HL-60/S4 treated with phorbol 12-myristate 13-acetate at 8.2 ng/mL for 4 days and 3 days (cell line): Measurements from ENCODE around the gene RAP1A.

Source experiments
- in situ Hi-C: fragments of 300-500 bp; cut with MboI; formaldehyde crosslinking; loops from 2 replicates; pipeline ENCODE4 v1.15.0; 2022; ENCODE audit warnings: low sequenced_read_pairs

RAP1A gene

DNA sequence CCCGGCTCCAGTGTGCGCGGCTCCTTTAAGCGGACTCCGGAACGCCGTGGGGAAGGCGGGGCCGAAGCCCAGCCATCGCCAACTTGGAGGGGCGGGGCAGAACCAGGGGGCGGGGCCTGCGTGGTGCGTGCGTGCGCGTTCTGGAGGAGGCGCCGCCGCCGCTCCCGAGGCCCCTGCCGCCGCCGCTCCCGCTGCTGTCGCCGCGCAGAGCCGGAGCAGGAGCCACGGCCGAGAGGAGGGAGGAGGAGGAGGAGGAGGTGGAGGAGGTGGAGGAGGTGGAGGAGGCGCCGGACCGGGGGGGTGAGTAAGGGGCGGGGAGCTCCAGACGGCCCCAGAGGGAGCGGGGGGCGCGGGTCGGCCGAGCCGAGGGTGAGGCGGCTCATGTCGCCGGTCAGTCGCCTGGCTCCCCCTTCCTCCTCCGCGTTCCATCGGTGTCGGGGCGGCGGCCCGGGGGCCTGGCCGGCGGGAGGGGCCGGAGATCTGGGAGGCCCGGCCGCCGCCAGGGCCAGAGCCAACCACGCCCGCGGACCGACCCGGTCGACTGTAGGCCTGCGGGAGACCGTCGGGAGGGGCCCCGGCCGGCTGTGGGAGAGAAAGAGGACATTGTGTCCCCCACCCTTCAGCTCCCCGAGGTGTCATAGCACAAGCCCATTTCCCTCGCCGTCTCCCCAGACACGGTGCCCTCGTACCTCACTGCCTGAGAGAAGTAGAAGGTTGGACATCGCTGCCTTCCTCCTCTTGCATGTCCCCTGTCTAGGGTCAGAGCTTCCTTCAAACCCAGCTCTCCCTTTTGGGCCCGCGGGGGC, at the start of gene RAP1A:
Gene RAP1A, plus strand, starts transcription at position 155 of the 806 bp plus-strand sequence. CDS start 71,572 bp downstream, outside the sequence.
- in situ Hi-C loops, result loop anchor here (25.0 kb wide), 1 partner anchor 108 kb away; the partner anchor contains the start of genes ADORA3 and TMIGD3

DNA sequence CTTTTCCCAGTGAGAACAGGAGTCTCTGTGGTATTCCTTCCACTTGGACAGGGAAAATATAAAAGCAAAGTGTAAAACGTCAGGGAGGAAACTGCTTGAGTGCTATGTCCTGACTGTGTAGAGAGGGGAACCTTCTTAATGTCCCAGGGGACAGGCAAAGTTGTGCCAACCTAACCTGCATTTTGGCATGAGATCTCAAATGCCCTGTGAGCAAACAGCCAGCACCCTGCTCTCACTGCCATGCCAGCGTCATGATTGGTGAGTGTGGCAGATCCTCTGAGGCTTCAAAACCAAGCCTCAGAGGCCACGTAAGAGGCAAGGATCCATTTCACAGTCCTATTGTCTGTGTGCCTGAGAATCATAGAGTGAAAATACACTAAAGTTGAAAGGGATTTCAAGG, 49.7 kb upstream of the RAP1A start:
- in situ Hi-C loops, result no loop called here

DNA sequence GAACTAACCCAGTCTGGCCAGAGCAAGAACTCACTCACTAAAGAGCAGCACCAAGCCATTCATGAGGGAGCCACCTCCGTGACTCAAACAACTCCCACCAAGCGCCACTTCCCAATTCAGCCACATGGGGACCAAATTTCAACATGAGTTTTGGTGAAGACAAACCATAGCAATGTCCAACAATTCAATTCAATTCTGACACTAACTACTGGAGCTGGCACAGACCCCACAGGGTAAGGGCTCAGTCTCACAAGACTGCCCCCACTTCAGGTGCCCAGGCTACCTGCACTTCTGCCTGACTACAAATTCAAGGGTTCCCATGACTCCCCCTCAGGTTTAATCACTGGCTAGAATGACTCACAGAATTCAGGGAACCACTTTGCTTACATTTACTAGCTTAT, 48.8 kb upstream of the RAP1A start:
- in situ Hi-C loops, result no loop called here

DNA sequence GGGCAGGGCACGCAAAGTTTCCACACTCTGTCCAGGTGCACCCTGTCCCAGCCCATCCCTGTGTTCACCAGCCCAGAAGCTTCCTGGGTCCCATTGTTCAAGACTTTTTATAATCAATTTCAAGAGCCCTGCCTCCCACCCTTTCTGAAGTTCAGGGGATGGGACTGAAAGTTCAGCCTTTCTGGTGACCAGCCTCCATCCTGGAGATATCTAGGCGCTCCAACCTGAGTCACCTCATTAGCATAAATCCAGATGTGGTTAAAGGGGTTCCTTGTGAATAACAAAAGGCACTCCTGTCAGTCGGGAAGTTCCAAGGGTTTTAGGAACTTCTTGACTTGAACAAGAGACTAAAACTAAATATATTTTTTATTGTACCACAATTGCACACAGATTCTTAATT, 48.4 kb upstream of the RAP1A start:
- in situ Hi-C loops, result no loop called here

DNA sequence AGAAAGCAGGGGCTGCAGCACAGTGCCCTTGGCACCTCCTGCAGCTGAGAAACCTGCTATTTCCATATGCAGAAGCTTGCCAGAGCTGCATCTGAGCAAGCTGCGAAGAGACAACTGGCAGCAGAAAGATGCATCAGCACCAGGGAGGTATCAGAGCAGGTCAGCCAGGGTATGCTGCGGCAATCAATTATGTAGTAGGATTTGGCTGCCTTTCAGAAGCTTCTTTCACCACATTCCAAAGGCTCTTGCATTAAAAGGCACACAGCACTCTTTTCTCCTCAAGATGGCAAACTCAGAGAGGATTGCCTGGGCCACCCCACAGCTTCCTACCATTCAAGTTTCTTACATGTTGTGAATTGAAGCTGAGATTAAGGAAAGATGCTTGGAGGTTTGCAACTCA, 47.6 kb upstream of the RAP1A start:
- in situ Hi-C loops, result no loop called here

DNA sequence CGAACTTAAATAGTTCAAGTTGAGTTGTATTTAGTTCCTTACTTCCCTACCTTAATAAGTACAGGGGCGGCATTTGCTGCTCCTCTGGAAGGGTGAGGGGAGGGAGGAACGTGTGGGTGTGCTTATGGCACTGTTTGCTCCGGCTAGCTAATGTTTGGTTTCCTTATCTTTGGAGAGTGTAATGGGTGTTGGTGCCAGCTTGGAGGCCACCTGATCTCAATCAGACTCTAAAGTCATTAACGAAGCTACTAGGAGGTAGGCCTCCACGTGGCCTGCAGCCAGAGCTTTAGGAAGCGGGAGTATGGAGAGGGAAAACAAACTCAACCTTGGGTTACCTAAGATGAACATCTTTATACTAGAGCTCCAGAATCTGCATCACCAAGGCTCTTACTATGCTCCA, 43.0 kb upstream of the RAP1A start:
- in situ Hi-C loops, result no loop called here

DNA sequence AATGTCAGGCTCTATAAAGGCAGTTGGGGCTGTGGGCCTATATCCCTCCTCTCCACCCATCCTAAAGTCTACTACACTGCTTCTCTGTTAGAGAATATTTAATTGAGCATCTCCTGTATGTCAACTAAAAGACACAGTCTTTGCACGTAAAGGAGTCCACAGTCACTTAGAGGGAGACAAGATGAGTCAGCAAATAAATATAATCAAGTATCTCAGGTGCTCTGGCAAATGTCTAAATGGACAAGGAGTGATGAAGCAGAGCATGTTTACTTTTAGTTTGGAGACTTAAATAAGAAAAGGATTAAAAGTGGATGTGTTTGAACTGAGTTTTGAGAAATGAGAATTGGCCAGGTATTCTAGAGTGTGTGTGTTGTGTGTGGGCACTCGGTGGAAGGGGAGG, 41.8 kb upstream of the RAP1A start:
- in situ Hi-C loops, result no loop called here

DNA sequence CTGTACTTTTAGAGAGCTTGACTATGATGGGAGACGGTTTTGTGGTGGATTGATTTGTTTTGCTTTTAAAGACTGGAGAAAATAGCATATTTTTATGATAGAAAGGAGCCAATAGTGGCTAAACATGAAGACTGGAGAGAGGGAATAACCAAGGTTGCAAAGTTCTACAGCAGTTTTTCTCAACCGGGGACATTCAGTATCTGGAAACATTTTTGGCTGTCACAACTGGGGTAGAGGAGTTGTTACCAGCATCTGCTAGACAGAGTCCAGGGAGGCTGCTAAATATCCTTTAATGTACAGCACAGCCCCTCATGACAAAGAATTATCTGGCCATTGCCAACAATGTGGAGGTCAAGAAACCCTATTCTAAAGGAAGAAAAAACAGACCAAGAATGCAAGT, 38.4 kb upstream of the RAP1A start:
- in situ Hi-C loops, result no loop called here

DNA sequence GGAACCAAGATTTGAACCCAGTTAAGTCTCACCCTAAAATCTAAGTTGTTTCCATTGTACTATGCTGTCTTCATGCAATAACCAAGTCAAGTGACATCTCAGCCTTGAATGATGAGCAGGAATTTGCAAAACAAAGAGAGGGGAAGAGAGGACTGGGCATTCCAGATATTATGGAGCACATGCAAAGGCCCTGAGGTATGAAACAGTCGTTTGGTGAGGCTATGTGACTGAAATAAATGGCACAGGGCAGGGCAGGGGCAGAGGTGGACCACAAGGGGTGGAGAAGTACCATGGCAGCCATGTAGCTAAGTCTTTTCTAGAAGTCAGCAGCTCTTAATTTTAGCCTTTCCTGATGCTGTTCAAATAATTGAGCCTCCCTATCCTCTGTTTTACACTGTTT, 37.6 kb upstream of the RAP1A start:
- in situ Hi-C loops, result no loop called here

DNA sequence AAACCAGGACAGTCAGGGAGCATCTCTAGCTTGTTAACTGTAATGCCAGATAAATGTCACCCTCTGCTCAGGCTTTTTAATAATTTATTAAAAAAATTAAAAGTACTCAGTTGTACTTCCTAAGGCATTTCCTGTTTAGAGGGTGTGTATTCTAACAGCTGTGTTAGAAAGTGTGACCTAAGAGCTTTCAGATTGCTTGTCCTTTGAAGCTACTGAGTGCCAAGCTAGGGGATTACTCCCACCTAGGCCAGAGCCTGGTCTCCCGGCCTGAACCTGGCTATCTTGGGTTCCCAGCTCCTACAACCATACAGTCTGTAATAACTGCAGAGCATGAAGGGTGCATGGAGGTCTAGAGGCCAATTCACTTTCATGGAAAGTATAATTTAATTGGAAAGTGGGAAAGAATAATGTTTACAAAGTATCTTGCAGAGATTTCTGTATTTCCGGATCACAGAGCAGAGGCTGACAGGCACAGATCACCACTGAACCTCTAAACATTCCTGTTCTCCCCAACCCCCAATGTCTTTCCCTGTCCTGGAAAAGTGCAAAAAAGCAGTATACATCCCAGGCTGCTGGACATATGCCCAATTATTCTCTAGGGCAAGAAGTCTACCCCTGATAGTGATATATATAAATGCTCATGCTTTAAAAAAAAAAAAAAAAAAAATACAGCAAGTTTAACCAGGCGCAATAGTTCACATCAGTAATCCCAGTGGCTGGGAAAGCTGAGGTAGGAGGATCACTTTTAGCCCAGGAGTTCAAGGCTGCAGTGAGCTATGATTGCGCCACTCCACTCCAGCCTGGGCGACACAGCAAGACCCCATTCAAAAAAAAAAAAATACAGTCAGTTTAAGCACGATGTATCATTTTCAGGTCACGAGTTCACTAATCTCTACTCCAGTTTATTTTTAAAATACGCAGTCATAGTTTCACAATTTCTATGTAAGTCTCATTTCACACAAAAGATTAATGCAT, 36.7 kb upstream of the RAP1A start:
- in situ Hi-C loops, result no loop called here

DNA sequence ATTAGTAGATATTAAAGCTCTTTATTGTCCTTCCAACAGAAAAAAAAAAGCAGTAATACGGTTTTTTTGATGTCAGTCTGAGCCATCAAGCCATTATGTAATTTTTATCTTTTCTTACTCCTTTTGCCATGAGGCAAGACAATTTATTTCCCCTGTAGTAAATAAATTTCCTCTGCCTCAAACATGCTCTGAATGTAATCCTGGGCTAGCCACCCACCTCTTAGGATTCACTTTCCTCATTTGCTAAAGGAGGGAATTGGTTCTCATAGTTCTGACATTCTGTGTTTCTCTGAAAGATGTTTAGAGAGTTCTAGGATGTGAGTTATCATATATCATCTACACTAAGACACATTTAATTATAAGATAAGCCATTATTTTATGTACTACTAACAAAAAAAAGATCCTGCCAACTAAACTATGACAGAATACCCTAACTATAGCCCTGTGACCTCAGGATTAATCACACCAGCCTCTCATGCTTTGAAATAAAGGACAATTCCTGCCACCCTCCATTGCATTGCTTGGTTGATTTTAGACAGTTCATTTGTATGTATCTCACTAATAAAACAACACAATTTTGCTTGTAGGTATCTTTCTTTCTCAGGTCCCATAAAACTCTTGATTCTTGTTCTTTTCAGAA, 34.0 kb upstream of the RAP1A start:
- in situ Hi-C loops, result no loop called here

DNA sequence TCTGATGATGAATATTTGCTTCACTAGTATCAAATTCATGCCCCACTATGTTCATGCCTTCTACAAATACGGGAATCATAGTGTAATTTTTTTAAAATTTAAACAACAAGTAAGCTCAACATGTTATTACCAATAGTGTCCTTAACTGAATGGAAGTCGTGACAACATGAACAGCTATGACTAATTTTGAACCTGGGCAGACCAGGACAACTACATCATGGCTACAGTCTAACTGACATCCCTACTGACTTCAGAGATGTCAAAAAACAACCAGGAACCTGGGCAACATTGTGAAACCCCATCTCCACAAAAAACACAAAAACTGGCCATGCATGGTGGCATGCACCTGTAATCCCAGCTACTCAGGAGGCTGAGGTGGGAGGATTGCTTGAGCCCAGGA, 33.5 kb upstream of the RAP1A start:
- in situ Hi-C loops, result no loop called here

DNA sequence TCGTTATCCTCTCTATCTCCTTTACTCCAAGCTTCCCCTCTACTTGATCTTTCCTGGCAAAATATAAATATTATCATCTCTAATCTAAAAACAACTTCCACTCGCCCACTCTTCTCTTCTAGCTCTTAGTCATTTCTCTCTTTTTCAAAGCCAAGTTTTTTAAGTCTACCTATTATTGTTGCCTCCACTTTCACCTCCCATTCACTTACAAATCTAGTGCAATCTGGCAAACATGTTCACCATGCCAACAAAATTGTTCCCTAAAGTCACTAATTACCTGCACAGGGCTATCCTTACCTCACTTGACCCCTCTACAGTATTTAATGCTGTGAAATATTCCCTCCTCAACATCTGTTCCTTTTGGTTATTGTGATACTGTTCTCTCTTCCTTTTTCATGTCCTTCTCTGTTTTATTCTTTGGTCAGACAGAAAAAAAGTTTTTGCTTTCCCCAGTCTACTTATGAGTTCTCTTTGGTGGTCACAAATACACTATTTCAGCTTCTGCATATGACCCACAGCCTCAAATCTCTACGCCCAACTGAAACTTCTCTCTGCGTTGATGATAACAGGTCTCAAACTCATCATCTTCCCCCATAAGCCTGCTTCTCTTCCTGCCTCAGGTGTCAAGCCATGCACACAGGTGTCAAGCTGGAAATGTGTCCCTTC, 31.9 kb upstream of the RAP1A start:
- in situ Hi-C loops, result no loop called here

DNA sequence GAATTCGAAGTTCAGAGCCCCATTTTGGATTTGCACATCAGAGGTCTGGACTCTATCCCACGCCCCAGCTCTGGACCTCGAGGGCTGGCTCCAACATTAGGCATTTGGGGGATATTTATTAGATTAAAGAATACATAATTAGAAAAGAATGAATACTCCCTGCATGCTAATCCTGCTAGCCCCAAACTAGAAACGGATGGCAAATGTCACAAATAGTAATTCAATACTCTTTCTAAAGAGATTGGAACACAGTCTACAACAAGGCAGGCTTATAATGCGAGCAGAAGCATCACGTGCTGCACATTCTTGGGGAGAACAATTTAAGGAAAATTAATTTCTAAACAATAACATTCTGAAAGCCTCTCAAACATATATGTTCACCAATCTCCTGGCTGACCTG, 27.7 kb upstream of the RAP1A start:
- in situ Hi-C loops, result no loop called here

DNA sequence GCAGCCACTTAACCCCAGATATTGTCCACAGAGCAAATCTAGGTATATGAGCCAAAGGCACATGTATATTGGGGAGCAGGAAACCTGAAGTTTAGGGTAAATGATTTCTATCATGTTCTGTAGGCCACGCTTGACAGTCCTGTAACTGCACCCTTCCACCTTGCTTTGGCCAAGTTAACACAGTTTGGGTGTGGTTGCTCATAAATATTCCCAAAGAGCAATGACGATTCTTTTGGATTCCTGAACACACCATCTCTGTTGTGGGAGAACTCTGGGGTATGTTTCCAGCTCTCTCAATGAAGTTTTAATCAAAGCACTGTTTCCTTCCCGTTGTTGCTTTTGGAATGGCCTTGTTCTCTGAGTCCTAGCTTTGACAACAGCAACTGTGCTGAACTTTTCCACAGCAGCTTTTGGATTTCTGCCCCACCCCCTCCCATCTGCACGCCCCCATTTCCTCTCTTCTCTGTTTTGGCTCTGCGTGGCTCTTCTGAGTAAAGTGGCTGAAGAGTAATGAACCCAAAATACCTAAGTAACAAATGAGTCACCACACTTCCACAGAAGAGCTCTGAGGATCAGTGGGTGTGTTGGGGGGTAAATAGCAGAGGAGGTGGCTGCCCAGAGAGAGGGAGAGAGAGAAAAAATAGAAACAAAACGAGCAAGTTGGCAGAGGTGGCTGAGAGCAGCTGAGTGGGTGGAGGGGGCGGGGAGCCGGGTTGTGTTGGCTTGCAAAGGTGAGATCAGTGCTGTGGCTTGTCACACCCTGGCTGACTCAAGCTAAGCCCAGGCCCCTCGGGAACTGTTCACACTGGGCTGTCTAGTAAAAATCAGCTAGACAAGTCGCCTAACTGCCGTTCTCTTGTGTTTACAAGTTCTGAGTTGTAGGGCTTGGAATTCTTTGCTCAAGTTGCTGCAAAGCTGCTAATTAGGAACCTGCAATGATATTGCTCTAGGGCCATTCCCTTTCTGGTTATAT, 26.9 kb upstream of the RAP1A start:
- in situ Hi-C loops, result no loop called here

DNA sequence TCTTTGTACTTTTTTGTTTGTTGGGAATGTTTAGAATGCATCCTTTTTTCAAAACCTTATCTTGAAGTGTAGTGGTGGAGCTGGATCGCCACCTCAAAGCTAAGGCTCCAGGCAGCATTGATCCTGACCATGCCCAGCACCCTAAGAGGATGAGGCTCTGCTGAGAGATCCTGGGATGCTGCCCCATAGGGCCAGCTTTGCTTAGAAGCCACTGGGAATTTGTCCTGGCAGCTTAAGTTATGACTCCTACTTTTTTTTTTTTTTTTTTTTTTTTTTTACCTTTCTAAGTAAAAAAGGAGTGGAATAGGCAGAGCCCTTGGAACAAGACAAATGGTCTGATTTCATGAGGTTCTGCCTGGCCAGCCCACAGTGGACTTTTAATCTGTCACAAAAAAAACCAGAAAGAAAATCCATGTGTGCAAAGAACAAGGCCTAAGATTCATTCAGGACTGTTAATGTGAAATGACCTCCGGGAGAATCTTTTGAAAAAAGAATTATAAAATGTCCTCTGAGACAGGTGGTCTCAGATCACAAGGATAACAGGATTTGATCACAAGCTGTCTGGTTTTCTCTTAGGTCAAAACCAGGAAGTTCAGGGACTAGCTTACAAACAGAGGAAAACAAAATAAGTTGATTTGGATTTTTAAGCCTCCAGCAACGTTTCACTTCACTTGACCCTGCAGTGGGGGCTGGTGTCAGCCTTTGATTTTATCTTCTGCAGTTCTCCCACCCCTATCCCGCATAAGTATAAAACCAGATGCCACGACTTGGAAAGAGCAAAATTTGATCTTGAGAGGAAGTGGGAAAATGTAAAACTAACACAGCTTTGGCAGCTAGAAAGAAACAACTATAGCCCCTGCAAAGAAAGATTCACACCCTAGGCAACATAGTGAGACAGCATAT, 25.9 kb upstream of the RAP1A start:
- in situ Hi-C loops, result no loop called here

DNA sequence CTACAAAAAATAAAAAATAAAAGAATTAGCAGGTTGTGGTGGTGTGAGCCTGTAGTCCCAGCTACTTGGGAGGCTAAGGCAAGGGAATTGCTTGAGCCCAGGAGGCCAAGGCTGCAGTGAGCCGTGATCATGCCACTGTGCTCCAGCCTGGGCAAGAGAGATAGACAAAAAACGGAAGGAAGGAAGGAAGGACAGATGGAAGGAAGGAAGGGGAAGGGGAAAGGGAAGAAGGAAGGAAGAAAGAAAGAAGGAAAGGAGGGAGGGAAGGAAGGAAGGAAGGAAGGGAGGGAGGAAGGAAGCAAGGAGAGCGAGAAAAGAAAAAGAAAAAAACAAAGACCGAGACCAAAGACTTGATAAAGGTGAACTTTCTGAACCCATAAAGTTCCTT, 25.3 kb upstream of the RAP1A start:
- in situ Hi-C loops, result no loop called here

DNA sequence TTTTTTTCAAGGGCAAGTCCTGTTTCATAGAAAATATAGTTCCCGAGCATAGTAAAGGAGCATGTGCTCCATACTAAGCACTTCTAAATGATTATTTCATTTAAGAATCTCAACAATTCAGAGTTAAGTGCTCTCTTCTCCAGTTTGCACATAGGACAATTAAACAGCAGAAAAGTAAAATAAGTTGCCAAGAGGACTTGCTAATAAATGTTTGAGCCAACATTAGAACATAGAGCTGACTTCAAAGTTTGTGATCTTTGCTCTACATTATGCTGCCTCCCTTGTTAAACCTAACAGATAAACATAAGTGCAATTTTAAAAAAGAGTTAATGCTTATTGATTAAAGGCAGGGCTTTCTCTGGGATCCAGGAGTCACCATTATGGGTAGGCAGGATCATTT, 23.8 kb upstream of the RAP1A start:
- in situ Hi-C loops, result no loop called here

DNA sequence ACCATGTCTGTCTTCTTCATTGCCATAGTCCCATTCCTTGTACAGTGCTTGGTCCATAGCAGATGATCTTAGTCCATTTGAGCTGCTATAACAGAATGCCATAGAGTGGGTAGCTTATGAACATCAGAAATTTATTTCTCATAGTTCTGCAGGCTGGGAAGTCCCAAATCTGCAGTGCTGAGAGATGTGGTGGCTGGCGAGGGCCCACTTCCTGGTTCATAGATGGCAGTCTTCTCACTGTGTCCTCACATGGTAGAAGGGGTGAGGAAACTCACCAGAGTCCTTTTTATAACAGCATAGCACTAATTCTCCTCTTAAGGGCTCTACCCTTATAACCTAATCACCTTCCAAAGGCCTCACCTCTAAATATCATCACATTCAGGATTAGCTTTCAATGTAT, 23.1 kb upstream of the RAP1A start:
- in situ Hi-C loops, result no loop called here
